HG03280 (cell line): ENCODE measurements around the gene RRP36.
A peak's percentile ranks its signal among the peaks of the same experiment; 100 is the strongest.
"Not testable (repeated sequence)": the region's sequence is repeated elsewhere in the genome, so short reads cannot be mapped to it uniquely, and the experiment has no call there.

Experiments
- ATAC-seq: cut with Tn5 transposase; IDR thresholded peaks from one replicate; pipeline ENCODE4 v1.9.1; 2021; ENCODE audit warnings: mild to moderate bottlenecking, moderate library complexity; ENCODE audit not compliant: unreplicated experiment

RRP36 gene

GRCh38 chr6:43021270-43022047, at the start of gene RRP36:
RRP36 (plus strand) TSS chr6:43021623; CDS start chr6:43021655, 32 bp downstream.
- ATAC-seq: peak; percentile 71

GRCh38 chr6:42971746-42972327, 49.6 kb upstream of the RRP36 start:
- ATAC-seq: no peak

GRCh38 chr6:42973926-42974325, 47.5 kb upstream of the RRP36 start:
- no peak for ATAC-seq

- ATAC-seq: no peak
Observed at GRCh38 chr6:42974919-42975505, 46.4 kb upstream of the RRP36 start.

GRCh38 chr6:42978487-42978838, 43.0 kb upstream of the RRP36 start:
- ATAC-seq: no peak

GRCh38 chr6:42978839-42979522, 42.4 kb upstream of the RRP36 start, which contains the start of gene PEX6:
PEX6 (minus strand) TSS chr6:42979181; CDS start chr6:42979150, 31 bp downstream.
- peak; percentile 92 for ATAC-seq

- no peak for ATAC-seq
Observed at GRCh38 chr6:42979523-42980177, 41.8 kb upstream of the RRP36 start.

- no peak for ATAC-seq
Observed at GRCh38 chr6:42981836-42982235, 39.6 kb upstream of the RRP36 start.

GRCh38 chr6:42984001-42984923, 37.2 kb upstream of the RRP36 start, which contains the start of gene PPP2R5D:
PPP2R5D (plus strand) TSS chr6:42984570; CDS start chr6:42984678, 108 bp downstream.
- peak; percentile 95 for ATAC-seq

GRCh38 chr6:42984924-42985475, 36.4 kb upstream of the RRP36 start:
- ATAC-seq: no peak

GRCh38 chr6:42987533-42988451, 33.6 kb upstream of the RRP36 start:
- ATAC-seq: no peak

- ATAC-seq: no peak
Observed at GRCh38 chr6:42988486-42989020, 32.9 kb upstream of the RRP36 start.

GRCh38 chr6:42989923-42990322, 31.5 kb upstream of the RRP36 start:
- ATAC-seq: no peak

GRCh38 chr6:42993445-42993844, 28.0 kb upstream of the RRP36 start:
- no peak for ATAC-seq

GRCh38 chr6:42996513-42996912, 24.9 kb upstream of the RRP36 start:
- no peak for ATAC-seq

- ATAC-seq: not testable (repeated sequence)
Observed at GRCh38 chr6:42998205-42998604, 23.2 kb upstream of the RRP36 start.

GRCh38 chr6:43001843-43002242, 19.6 kb upstream of the RRP36 start:
- no peak for ATAC-seq

GRCh38 chr6:43005844-43006243, 15.6 kb upstream of the RRP36 start:
- no peak for ATAC-seq
